ENCODE results near the gene TCFL5.
"Not testable (repeated sequence)": the region's sequence is repeated elsewhere in the genome, so short reads cannot be mapped to it uniquely, and the experiment has no call there.

Gene TCFL5

DNA sequence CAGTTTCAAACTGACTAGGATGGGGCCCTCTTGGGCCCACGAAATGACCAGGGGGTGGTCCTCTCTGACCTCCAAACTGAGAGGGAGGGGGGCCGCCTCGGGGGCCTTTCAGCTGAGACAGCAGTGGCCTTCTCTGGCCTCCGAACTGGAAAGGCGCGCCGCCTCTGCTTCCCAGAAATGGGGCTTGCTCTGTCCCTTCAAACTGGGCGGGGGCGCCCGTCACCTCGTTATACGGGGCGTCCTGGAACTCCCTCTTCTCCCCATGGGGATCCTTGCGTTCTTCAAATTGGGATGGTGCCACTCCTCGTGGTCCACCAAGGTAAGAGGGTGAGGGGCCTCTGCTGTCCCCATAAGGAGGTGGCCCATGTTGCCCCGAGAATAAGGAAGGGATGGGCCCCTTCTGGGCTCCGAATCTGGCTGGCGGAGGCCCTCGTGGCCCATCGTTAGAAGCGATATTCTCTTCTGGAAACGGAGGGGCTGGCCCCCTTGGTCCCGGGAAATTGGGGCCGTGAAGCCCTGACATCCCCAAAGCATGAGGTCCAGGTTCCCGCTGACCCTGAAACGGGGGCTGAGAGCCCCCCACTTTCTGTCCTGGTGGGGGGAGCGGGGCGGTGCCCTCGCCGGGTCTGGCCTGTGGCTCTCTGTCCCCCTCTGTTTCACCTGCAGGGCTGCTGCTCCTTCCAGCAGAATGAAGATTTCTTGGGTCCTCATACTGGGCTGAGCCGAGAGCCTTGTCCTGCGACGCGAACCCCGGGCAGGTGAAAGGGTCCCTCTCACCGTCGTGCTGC is 18.7 kb upstream of the TCFL5 start:
- no peak for DNase-seq (ENCODE audit: low spot score)

GRCh38 chr20:62879275-62880146 is 17.9 kb upstream of the TCFL5 start:
- no peak for DNase-seq (ENCODE audit: low spot score)

- no peak for DNase-seq (ENCODE audit: low spot score)
Observed at GRCh38 chr20:62878244-62879038, 16.8 kb upstream of the TCFL5 start.

DNA sequence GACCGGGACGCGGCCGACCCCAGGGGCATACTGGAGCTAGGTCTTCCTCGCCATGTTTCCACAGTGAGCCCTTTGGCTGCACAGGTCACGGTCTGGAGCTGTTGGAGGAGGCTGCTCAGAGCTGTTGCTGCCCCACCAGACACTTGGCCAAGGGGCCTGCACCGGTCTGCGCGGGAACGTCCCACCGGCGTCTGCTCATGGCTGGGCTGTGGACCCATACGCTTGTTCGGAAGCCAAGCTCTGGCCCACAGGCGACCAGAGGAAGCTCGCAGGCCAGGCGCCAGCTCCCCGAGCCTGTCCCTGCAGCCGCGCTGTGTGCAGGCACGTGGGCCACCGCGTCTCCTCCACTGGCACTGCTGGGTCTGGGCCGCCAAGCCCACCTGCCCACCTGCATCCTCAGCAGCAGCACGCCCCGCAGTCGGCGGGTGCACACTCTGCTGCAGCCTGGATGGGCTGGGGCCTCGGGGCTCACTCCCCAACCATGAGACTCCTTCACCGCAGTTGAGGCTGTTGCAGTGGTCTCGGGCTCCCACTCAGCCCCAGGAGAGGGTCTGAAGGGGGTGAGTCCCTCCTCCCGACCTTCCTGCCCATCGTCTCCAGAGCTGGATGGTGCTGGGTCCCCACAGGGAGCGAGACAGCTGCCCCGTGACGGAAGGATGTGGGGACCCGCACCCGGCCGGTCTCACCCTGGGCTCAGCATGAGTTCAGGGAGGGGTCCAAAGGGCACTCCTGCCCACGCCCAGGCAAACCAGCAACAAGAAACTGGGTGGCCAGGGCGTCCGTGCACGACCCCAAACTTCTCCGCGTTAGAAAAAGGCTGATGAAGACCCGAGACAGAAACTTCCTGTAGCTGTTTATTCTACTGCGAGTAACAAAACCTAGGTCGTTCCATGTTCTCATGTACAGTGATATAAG is 15.5 kb upstream of the TCFL5 start:
- DNase-seq (ENCODE audit: low spot score) = no peak

- no peak for DNase-seq (ENCODE audit: low spot score)
Observed at GRCh38 chr20:62876501-62876901, 14.9 kb upstream of the TCFL5 start.

GRCh38 chr20:62875419-62876361 is 14.1 kb upstream of the TCFL5 start:
- DNase-seq (ENCODE audit: low spot score) = peak; percentile 97

DNA sequence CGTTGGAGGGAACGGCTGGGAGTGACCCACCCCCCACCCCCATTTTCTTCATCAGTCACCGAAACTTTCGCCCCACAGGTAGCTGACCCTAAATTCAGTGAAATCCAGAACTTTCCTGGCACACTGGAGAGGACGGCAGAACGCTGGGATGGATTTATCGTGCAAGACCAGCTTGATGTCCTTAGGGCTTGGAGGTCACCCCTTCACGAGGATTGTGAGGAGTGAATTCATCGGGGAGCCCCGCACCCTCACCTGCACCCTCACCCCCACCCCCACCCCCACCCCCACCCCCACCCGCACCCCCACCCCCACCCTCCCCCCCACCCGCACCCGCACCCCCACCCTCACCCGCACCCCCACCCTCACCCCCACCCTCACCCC is 13.3 kb upstream of the TCFL5 start:
- DNase-seq (ENCODE audit: low spot score) = no peak

GRCh38 chr20:62873681-62874031 is 12.0 kb upstream of the TCFL5 start:
- DNase-seq (ENCODE audit: low spot score) = not testable (repeated sequence)

- no peak for DNase-seq (ENCODE audit: low spot score)
Observed at GRCh38 chr20:62873280-62873679, 11.7 kb upstream of the TCFL5 start.

- no peak for DNase-seq (ENCODE audit: low spot score)
Observed at GRCh38 chr20:62872862-62873261, 11.2 kb upstream of the TCFL5 start.

GRCh38 chr20:62872184-62872847 is 10.7 kb upstream of the TCFL5 start:
- DNase-seq (ENCODE audit: low spot score) = peak; percentile 75

DNA sequence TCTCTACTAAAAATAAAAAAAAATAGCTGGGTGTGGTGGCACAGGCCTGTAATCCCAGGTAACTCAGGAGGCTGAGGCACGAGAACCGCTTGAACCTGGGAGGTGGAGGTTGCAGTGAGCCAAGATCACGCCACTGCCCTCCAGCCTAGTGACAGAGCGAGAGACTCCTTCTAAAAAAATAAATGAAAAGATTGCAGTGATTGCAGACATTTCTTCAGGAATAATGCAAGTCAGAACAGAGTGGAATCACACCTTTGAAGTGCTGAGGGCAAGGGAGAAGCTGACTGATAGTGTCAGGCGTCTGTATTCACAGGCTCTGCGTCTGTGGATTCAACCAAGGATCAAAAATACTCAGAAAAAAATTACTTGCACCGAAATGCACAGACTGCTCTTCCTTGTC is 2.6 kb upstream of the TCFL5 start:
- DNase-seq (ENCODE audit: low spot score) = no peak

DNA sequence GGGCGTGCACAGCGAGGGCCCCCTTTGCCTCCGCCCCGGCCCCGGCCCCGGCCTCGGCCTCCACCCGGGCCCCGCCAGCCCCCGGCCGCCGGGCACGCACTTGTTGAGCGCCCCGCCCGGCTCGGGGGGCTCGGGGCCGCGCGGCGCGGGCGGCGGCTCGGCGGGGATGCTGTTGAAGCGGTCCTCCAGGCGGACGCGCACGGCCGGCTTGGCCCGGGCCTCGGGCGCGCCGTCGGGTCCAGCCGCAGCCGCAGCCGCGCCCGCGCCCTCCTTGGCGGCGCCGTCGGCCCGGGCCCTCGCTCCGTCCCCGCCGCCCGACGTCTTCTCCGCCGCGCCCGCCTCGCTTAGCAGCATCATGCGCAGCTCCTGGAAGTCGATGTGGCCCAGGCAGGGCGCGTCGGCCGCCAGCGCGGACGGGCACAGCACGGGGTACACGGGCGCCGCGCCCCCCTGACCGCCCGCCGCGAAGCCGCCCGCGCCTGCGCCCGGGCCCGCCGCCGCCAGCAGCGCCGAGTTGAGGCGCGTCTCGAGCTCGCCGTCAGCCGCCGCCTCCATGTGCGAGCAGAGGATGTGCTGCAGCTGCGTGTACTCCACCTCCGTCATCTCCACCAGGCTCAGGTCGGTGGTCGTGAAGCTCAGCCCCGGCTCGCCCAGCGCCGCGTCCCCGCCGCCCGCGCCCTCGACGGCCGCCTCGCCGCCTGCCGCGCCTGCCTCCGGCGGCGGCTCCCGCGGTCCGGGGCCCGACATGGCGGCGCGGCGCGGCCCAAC is 514 bp downstream of the TCFL5 start:
- no peak for DNase-seq (ENCODE audit: low spot score)

- DNase-seq (ENCODE audit: low spot score) = no peak
Observed at GRCh38 chr20:62860391-62860923, 1.2 kb downstream of the TCFL5 start.

- no peak for DNase-seq (ENCODE audit: low spot score)
Observed at GRCh38 chr20:62859721-62860120, 1.9 kb downstream of the TCFL5 start.

GRCh38 chr20:62858058-62858830 is 3.4 kb downstream of the TCFL5 start:
- no peak for DNase-seq (ENCODE audit: low spot score)

DNA sequence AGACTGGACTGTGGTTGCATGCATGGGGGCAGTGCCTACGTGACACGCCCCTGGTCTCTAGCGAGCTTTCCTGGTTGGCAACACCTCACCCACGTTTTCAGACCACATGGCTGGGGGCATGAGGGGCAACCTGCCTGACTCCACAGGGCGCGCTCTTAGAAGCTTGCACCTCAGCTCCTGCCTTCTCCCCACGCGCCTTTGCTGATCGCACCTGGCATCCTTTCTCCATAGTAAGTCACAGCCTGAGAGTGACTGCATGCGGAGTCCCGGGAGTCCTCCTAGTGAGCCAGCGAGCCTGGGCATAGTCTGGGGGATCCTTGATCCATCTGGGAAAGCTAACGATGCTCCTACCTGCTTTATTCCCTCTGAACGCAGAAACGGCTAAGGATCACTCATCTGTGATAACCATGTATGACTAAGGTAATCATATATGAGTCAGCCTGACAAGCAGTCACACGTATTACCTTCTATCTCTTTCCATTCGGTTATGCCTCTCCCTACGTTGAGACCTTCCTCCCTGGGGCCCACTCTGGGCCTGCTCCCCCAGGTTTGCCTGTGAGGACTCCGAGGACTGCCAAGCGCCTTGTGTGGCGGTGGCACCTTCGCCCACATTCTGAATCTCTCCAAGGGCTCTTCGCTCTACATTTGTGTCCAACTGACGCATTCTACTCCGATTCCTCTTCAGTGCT is 4.5 kb downstream of the TCFL5 start:
- DNase-seq (ENCODE audit: low spot score) = no peak

Measured in HuH-7.5 (cell line).